HG02678 (cell line): ENCODE results near the gene GATAD2B.
"Not testable (repeated sequence)": the region's sequence is repeated elsewhere in the genome, so short reads cannot be mapped to it uniquely, and the experiment has no call there.

ENCODE experiments used
- ATAC-seq: cut with Tn5 transposase; IDR thresholded peaks from one replicate; pipeline ENCODE4 v1.9.1; 2021; ENCODE audit warnings: mild to moderate bottlenecking, moderate library complexity; ENCODE audit not compliant: unreplicated experiment

GATAD2B gene

DNA sequence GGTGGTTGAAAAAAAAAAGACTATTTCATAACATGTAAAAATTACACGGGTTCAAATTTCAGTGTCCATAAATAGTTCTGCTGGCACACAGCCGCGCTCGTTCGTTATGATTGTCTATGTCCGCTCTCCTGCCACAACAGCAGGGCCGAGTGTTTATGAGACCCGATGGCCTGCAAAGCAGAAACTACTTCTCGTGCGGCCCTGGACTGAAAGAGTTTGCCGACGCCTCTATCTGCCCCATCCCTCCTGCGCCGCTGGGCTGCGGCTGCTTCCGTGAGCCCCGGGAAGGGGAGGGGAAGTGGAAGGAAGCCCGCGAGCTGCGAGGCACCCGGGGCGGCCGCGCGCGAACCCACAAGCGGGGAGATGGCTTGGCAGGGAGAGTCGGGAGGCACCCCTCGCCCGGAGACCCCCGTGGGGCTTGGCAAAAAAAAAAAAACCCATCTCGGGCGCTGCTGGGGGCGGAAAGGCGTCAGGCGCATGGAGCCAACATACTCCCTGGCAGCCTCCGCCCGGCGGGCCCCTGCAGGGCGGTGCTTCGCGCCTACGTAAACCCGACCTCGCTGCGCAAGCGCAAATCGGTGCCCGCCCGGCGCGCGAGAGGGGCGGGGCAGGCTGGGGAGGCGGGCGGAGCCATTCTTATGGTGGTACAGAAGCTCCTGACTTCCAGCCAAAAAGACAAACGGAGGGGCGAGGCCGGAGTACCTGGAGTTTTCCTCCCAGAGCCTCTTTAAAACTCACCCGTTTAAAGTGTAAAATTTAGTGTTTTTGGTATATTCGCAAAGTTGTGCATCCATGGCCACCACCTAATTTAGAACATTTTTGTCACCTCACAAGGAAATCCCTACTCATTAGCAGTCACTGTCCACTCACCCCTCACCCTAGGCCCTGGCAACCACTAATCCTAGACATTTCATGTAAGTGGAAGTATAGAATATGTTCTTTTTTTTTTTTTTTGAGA is 139.3 kb downstream of the GATAD2B start:
- ATAC-seq, result peak; percentile 94

GRCh38 chr1:153782648-153783047 is 140.1 kb downstream of the GATAD2B start:
- ATAC-seq, result not testable (repeated sequence)

- ATAC-seq, result no peak
Observed at GRCh38 chr1:153780551-153780950, 142.2 kb downstream of the GATAD2B start.

DNA sequence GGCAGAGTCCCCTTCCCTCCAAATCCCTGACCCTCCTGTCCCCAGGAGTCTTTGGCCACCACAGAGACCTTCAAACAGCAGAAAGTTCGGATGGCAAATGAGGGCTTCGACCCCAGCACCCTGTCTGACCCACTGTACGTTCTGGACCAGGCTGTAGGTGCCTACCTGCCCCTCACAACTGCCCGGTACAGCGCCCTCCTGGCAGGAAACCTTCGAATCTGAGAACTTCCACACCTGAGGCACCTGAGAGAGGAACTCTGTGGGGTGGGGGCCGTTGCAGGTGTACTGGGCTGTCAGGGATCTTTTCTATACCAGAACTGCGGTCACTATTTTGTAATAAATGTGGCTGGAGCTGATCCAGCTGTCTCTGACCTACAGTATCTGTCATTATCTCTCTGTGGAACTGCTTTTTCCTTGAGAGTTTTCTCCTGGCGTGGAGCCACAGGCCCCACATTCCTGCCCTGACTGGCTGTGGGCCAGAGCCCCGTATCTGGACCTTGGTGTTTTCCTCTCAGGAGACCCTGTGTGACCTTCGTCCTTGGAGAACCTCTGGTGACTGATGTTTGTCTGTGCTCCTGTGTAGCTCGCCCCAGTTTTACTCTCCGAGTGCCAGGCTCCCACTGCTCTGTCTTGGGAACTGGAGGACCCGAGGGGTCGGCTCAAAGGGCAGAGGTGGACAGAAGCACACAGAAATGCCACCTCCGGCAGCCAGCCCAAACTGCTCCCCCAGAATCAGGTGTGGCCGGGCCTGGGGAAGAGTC is 142.8 kb downstream of the GATAD2B start:
- ATAC-seq, result no peak

DNA sequence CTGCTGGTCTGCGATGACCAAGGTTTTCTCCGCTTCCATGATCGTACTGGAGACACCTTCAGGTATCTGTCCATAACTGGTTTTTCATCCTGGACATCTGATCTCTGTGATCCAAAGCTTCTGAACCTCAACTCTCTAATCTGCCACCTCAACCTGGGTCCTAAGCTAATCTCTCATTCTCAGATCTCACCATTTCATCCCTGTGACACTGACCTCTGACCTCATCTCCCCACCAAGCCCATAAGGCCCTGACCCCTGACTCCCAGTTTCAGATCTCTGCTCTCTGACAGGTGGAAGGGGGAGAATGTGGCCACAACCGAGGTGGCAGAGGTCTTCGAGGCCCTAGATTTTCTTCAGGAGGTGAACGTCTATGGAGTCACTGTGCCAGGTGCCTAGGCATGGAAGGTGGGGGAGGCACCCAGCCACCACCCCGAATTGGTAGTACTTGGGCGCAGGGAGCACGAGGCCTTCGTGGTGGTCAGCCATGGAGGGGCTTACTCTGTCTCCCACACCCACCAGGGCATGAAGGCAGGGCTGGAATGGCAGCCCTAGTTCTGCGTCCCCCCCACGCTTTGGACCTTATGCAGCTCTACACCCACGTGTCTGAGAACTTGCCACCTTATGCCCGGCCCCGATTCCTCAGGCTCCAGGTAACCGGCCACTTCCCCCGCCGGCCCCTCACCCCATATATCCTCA is 143.8 kb downstream of the GATAD2B start:
- no peak for ATAC-seq

DNA sequence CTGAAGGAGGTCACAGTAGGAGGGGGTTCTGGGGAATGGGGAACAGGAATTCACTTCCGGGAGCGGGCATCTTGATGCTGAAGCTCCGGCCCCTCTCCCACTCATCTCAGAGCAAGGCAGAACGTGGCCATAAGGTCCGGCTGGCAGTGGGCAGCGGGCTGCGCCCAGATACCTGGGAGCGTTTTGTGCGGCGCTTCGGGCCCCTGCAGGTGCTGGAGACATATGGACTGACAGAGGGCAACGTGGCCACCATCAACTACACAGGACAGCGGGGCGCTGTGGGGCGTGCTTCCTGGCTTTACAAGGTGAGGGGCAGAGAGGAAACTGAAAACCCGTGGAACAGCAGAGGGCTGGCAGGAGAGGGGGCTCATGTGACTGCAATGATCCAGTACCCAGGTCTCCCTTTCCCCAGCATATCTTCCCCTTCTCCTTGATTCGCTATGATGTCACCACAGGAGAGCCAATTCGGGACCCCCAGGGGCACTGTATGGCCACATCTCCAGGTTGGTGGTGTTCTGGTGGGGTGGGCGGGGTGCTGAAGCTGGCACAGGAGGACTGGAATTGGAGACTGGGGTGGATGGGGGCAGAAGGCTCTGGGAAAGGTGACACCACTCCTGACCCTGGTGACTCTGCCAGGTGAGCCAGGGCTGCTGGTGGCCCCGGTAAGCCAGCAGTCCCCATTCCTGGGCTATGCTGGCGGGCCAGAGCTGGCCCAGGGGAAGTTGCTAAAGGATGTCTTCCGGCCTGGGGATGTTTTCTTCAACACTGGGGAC is 144.5 kb downstream of the GATAD2B start:
- ATAC-seq, result no peak

GRCh38 chr1:153777648-153778047 is 145.1 kb downstream of the GATAD2B start:
- no peak for ATAC-seq

DNA sequence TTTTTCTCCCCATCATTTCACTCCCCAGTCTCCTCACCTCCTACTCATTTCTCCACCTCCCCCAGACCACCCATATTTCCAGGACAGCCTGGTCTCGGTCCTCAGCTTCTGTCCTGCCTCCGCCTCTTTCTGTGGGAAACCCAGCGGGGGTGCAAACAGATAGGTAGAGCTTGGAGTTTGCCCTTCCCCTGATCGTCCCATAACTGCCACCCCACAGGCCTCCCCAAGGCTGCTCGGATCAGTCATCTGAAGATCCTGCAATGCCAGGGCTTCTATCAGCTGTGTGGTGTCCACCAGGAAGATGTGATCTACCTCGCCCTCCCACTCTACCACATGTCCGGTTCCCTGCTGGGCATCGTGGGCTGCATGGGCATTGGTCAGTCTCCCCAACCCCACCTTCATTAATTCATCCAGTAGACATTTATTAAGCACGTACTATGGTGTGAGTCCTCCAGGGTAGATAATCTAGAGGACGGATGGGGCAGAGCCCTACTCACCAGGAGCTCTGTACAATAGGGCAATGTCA is 145.9 kb downstream of the GATAD2B start:
- no peak for ATAC-seq

- ATAC-seq, result no peak
Observed at GRCh38 chr1:153776352-153776751, 146.4 kb downstream of the GATAD2B start.

- peak; percentile 64 for ATAC-seq
Observed at GRCh38 chr1:153775458-153776327, 147.1 kb downstream of the GATAD2B start.

GRCh38 chr1:153774780-153775457 is 147.9 kb downstream of the GATAD2B start, which contains the start of gene SLC27A3:
TSS of gene SLC27A3 (plus strand) at chr1:153775407. CDS start at chr1:153775498, 91 bp downstream.
- peak; percentile 26 for ATAC-seq

GRCh38 chr1:153774026-153774595 is 148.7 kb downstream of the GATAD2B start:
- ATAC-seq, result no peak

GRCh38 chr1:153773096-153773921 is 149.5 kb downstream of the GATAD2B start:
- ATAC-seq, result no peak

GRCh38 chr1:153771841-153772593 is 150.8 kb downstream of the GATAD2B start:
- no peak for ATAC-seq

GRCh38 chr1:153771261-153771660 is 151.5 kb downstream of the GATAD2B start:
- ATAC-seq, result no peak

DNA sequence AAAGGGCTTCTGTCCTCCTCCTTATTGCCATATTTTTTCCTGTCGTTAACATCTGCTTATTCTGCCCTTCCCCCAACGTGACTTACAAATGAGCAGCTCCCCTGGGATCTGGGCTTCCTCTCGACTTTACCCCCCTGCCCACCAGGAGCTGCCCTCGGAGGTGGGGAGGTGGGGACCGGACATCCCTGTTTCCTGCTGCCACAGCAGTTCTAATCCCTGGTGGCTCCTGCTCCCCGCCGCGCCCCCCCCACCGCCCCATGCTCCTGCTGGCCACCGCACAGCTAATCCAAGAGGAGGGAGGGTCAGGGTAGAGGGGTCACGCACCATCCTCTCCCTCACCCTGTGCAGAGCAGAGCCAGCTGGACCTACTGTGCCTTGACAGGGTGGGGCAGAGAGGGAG is 152.0 kb downstream of the GATAD2B start:
- no peak for ATAC-seq

GRCh38 chr1:153769221-153769620 is 153.6 kb downstream of the GATAD2B start:
- no peak for ATAC-seq
